Lower lobe of right lung (tissue), 2 donors: ENCODE measurements around the gene IPO11. TPM values are rescaled to one million over a fixed set of nuclear protein-coding genes. Genes with fewer than 3 reads are reported as not detected.

Source experiments
- ATAC-seq, 2 donors: fragments of 200-7000 bp; cut with Tn5 transposase; one replicate each; pipeline ENCODE4 v1.9.1; 2020 to 2022; ENCODE audit warnings: mild to moderate bottlenecking in 2 of 2, moderate library complexity in 2 of 2
- DNase-seq: peaks from one replicate; pipeline ENCODE4 v3.0.0-alpha.2; 2020
- H3K27ac ChIP-seq: fragments of 200-600 bp; one replicate; pipeline ENCODE4 v1.8.0; 2022
- H3K27me3 ChIP-seq: fragments of 200-600 bp; one replicate; pipeline ENCODE4 v1.8.0; 2022; ENCODE audit warnings: low read depth
- H3K36me3 ChIP-seq: fragments of 200-600 bp; one replicate; pipeline ENCODE4 v1.8.0; 2022; ENCODE audit warnings: mild to moderate bottlenecking
- H3K4me1 ChIP-seq: fragments of 200-600 bp; one replicate; pipeline ENCODE4 v1.8.0; 2022
- H3K4me3 ChIP-seq: fragments of 200-600 bp; one replicate; pipeline ENCODE4 v1.8.0; 2022; ENCODE audit warnings: mild to moderate bottlenecking
- H3K9me3 ChIP-seq: fragments of 200-600 bp; one replicate; pipeline ENCODE4 v1.8.0; 2022
- intact Hi-C: fragments of 100-400 bp; cut with DNase I; formaldehyde crosslinking; loops from one replicate; pipeline ENCODE4 v1.11.0; 2022
- total RNA-seq: library from RNA; stranded (reverse); fragmentation: NEBNext Ultra II Directional; extraction: Animal tissue kit (Norgen Biotek cat#: 25700); gene quantifications from one replicate; pipeline ENCODE4 v1.2.1, GENCODE V29; 2021
- TF ChIP-seq, protein P1 (sequence below): fragments of 200-600 bp; IDR thresholded peaks from one replicate; pipeline ENCODE4 v1.8.0; 2022; ENCODE audit warnings: antibody characterized with exemption, mild to moderate bottlenecking
- donor health status: DM: no; HTN: yes; CAD: no; lungs with severe emphysema.

The IPO11 gene
- total RNA-seq, 1 donor from 2014 or later, result 30.4 TPM

GRCh38 chr5:62536232-62536631 lies 123.7 kb downstream of the IPO11 start:
- ATAC-seq (no peak), DNase-seq (no peak)
- H3K27me3 ChIP-seq, result no peaks in the 10 kb centered on the region
- no peak overlapping the region for H3K27ac ChIP-seq
- no peaks in the 10 kb centered on the region for H3K9me3 ChIP-seq
- TF ChIP-seq, protein P1, sequence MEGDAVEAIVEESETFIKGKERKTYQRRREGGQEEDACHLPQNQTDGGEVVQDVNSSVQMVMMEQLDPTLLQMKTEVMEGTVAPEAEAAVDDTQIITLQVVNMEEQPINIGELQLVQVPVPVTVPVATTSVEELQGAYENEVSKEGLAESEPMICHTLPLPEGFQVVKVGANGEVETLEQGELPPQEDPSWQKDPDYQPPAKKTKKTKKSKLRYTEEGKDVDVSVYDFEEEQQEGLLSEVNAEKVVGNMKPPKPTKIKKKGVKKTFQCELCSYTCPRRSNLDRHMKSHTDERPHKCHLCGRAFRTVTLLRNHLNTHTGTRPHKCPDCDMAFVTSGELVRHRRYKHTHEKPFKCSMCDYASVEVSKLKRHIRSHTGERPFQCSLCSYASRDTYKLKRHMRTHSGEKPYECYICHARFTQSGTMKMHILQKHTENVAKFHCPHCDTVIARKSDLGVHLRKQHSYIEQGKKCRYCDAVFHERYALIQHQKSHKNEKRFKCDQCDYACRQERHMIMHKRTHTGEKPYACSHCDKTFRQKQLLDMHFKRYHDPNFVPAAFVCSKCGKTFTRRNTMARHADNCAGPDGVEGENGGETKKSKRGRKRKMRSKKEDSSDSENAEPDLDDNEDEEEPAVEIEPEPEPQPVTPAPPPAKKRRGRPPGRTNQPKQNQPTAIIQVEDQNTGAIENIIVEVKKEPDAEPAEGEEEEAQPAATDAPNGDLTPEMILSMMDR, result no peak
- peaks cover 3% of the 10 kb centered on the region for H3K36me3 ChIP-seq
- intact Hi-C loops, result no loop called here
- H3K4me1 ChIP-seq, result no peaks in the 10 kb centered on the region
- H3K4me3 ChIP-seq, result no peak overlapping the region

DNA sequence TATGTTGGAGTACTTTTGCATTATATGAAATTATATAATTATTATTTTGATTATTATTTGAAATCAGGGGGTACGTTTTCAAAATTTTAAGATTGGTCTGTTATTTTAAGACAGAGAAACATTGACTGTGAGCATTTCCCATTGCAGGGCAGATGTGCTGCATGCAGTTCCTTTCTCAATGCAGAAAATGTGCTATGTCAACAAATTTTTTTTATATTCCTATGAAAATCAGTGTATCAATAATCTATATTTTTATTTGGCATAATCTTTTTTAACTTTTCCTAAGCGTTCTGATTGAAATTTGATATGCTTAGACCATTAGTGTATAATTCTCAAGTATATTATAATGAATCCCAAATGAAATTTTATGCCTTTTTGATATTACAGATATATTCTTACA lies 124.2 kb downstream of the IPO11 start:
- ATAC-seq, result no peak
- Histone ChIP-seq H3K9me3 (no peaks in the 10 kb centered on the region), H3K4me1 (no peaks in the 10 kb centered on the region), H3K36me3 (no peaks in the 10 kb centered on the region), H3K27ac (no peak overlapping the region), H3K4me3 (no peak overlapping the region), H3K27me3 (no peaks in the 10 kb centered on the region)
- intact Hi-C loops, result no loop called here
- TF ChIP-seq, protein P1, result no peak
- DNase-seq, result no peak

GRCh38 chr5:62538017-62538942 lies 125.7 kb downstream of the IPO11 start:
- H3K27ac ChIP-seq, result no peak overlapping the region
- no peaks in the 10 kb centered on the region for H3K4me1 ChIP-seq
- ATAC-seq, result peak; percentile 55 to 91
- H3K9me3 ChIP-seq, result no peaks in the 10 kb centered on the region
- H3K36me3 ChIP-seq, result no peaks in the 10 kb centered on the region
- no peak overlapping the region for H3K4me3 ChIP-seq
- DNase-seq, result no peak
- TF ChIP-seq, protein P1, result no peak
- H3K27me3 ChIP-seq, result no peaks in the 10 kb centered on the region
- intact Hi-C loops, result no loop called here

GRCh38 chr5:62542720-62543119 lies 130.2 kb downstream of the IPO11 start:
- H3K36me3 ChIP-seq, result no peaks in the 10 kb centered on the region
- H3K27me3 ChIP-seq, result no peaks in the 10 kb centered on the region
- TF ChIP-seq, protein P1, result no peak
- H3K9me3 ChIP-seq, result no peaks in the 10 kb centered on the region
- no peak for DNase-seq
- H3K4me1 ChIP-seq, result no peaks in the 10 kb centered on the region
- no peak overlapping the region for H3K27ac ChIP-seq
- intact Hi-C loops, result no loop called here
- no peak overlapping the region for H3K4me3 ChIP-seq
- ATAC-seq, result no peak

- H3K4me3 ChIP-seq, result no peak overlapping the region
- no peak overlapping the region for H3K27ac ChIP-seq
- H3K9me3 ChIP-seq, result no peaks in the 10 kb centered on the region
- H3K36me3 ChIP-seq, result no peaks in the 10 kb centered on the region
- ATAC-seq (no peak), DNase-seq (no peak)
- H3K4me1 ChIP-seq, result no peaks in the 10 kb centered on the region
- H3K27me3 ChIP-seq, result no peaks in the 10 kb centered on the region
- TF ChIP-seq, protein P1, result no peak
- intact Hi-C loops, result no loop called here
Observed at GRCh38 chr5:62547945-62548630, 135.5 kb downstream of the IPO11 start.
